CD4-positive, alpha-beta T cell (primary cell): ENCODE results near the gene UBR7. TPM values are rescaled to one million over a fixed set of nuclear protein-coding genes. Genes with fewer than 3 reads are reported as not detected.
A peak's percentile ranks its signal among the peaks of the same experiment; 100 is the strongest.

Source experiments
- ATAC-seq: fragments of 200-7000 bp; cut with Tn5 transposase; one replicate; pipeline ENCODE4 v1.10.0; 2022; ENCODE audit warnings: mild to moderate bottlenecking; ENCODE audit not compliant: poor library complexity
- CTCF ChIA-PET: fragments of 350-600 bp; sonication (Branson Sonifier 250); formaldehyde crosslinking; loops from one replicate; lab custom pipeline; 2021; ENCODE audit warnings: antibody characterized with exemption, inconsistent platforms; lab: Charles Lee
- POLR2A ChIA-PET: fragments of 350-600 bp; sonication (Branson Sonifier 250); formaldehyde crosslinking; loops from one replicate; lab custom pipeline; 2021; ENCODE audit warnings: antibody characterized with exemption, inconsistent platforms; lab: Charles Lee
- DNase-seq, 14 experiments: peaks; one replicate each; pipeline ENCODE4 v3.0.0-alpha.2; 2013 to 2020; ENCODE audit warnings: mixed read lengths in 2 of 14
- H3K27ac ChIP-seq, 2 donors: one replicate each; pipeline versions ENCODE4 v1.5.1 to v1.7.0; 2013; ENCODE audit warnings: low read length in 2 of 2, low read depth in 1 of 2, mild to moderate bottlenecking in 1 of 2
- H3K27me3 ChIP-seq, 2 experiments: 1 replicate in 1 of 2; 2 replicates in 1 of 2; pipeline versions ENCODE4 v1.6.1 to v1.7.0; 2013; ENCODE audit warnings: low read length in 2 of 2, control low read depth in 1 of 2, mild to moderate bottlenecking in 1 of 2, moderate library complexity in 1 of 2; ENCODE audit not compliant: insufficient read depth in 2 of 2, control insufficient read depth in 1 of 2
- H3K36me3 ChIP-seq: one replicate; pipeline ENCODE4 v1.6.1; 2013; ENCODE audit warnings: low read length, control low read depth; ENCODE audit not compliant: insufficient read depth
- H3K4me1 ChIP-seq: one replicate; pipeline ENCODE4 v1.6.1; 2013; ENCODE audit warnings: low read length, control low read depth; ENCODE audit not compliant: insufficient read depth
- H3K4me3 ChIP-seq: one replicate; pipeline ENCODE4 v1.5.1; 2013; ENCODE audit warnings: mild to moderate bottlenecking, low read length, moderate library complexity
- H3K9me3 ChIP-seq, 2 experiments: 1 replicate in 1 of 2; 2 replicates in 1 of 2; pipeline versions ENCODE4 v1.6.1 to v1.7.0; 2013; ENCODE audit warnings: low read length in 2 of 2, mild to moderate bottlenecking in 2 of 2, control low read depth in 1 of 2, moderate library complexity in 1 of 2; ENCODE audit not compliant: control insufficient read depth in 1 of 2, insufficient read depth in 1 of 2
- H3K27ac Mint-ChIP-seq: one replicate; pipeline ENCODE4 v1.8.0; 2020; ENCODE audit warnings: mixed read lengths
- H3K27me3 Mint-ChIP-seq: one replicate; pipeline ENCODE4 v1.8.0; 2021; ENCODE audit warnings: mixed read lengths
- H3K36me3 Mint-ChIP-seq: one replicate; pipeline ENCODE4 v1.8.0; 2021; ENCODE audit warnings: low read depth, mixed read lengths
- H3K4me1 Mint-ChIP-seq: one replicate; pipeline ENCODE4 v1.8.0; 2021; ENCODE audit warnings: low read depth, mixed read lengths
- H3K4me3 Mint-ChIP-seq: one replicate; pipeline ENCODE4 v1.8.0; 2020; ENCODE audit warnings: mild to moderate bottlenecking, mixed read lengths
- H3K9me3 Mint-ChIP-seq: one replicate; pipeline ENCODE4 v1.8.0; 2020; ENCODE audit warnings: mixed read lengths
- CTCF ChIP-seq: fragments of 200-600 bp; IDR thresholded peaks from one replicate; pipeline ENCODE4 v1.8.0; 2022; ENCODE audit warnings: antibody characterized with exemption, mild to moderate bottlenecking
- intact Hi-C, 2 experiments: fragments of 100-400 bp; cut with DNase I in 1 of 2; cut with micrococcal nuclease in 1 of 2; formaldehyde crosslinking; loops; one replicate each; pipeline versions ENCODE4 v1.15.1 to v1.9.0; 2023 to 2025; cut with DNase I, micrococcal nuclease
- total RNA-seq, 174 experiments: library from RNA in 2 of 174; stranded (reverse) in 2 of 174; gene quantifications; one replicate each; pipeline ENCODE4 v1.2.3 and lab custom pipeline; 2021 to 2026

The UBR7 gene
- total RNA-seq, 2 experiments from 2014 or later = 6.8 to 7.4 TPM

DNA sequence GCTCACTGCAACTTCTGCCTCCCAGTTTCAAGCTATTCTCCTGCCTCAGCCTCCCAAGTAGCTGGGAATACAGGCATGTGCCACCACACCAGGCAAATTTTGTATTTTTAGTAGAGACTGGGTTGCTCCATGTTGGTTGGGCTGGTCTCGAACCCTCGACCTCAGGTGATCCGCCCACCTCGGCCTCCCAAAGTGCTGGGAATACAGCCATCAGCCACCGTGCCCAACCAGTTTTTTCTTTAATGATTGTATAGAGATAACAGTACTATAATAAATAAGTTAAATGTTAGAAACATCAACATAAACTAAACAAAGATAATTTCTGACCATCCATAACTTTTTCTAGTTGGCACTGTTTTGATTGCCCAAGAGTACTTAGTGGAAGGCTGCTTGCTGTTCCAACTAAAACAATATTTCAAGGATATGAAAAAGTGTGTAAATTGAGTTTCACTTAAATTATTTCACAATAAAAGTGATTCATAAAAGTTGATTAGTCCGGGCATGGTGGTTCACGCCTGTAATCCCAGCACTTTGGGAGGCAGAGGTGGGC, 5.8 kb upstream of the UBR7 start:
- intact Hi-C loops = no loop called here
- no peak overlapping the region for H3K27ac Mint-ChIP-seq

DNA sequence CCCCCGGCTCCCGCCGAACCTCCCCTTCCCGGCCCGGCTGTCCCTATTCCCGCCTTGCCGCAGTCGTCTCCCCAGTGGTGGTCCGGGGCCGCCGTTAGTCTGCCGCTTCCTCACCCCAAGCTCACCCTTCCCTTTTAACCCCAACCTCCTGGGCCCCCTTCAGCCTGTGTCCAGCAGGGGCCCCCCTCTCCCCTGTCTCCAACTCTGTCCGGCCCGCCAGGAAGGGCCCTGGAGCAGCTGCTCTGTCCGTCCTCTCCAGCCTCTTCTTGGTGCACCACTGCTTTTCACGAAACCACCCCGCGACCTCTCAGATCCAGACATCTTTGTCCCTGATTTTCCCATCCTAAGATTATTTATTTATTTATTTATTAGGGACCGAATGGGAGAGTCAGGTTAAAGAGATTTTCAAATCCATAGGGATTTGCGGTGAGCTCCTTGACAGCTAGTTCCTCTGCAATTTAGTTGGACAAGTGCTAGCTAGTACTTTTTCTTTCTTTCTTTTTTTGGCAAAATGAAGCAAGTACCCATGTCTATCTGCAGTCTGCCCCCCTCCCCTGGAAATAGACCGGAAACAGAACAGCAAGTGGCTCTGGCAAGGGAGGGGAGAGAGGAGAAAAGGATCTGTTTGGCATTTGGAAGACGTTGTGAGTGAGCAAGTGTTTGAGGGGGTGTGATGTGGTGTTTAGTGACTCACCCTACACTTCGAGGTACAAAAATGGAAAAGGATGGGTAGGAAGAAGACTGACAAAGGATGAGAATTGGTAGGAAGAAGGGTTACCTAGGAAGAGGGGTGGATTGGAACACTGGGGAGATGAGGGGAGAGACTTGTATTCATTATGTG, 632 bp downstream of the UBR7 start:
- peak overlapping the region; percentile 10 to 56 for H3K27ac ChIP-seq
- no peaks in the 10 kb centered on the region for H3K27me3 Mint-ChIP-seq
- H3K36me3 Mint-ChIP-seq = peaks cover 30% of the 10 kb centered on the region
- peak overlapping the region; percentile 95 for H3K27ac Mint-ChIP-seq
- ChIA-PET CTCF (interaction anchor here (1.3 to 4.5 kb wide), 5 partner anchors 11 to 68 kb away, joined by 4 to 37 read pairs (median 7); partner anchors contain the start of genes LYSET and MOAP1), POLR2A (interaction anchor here (0.9 to 5.1 kb wide), 6 partner anchors 11 to 127 kb away, joined by 3 to 101 read pairs (median 4); partner anchors contain the start of genes LYSET and MOAP1)
- H3K9me3 Mint-ChIP-seq = no peaks in the 10 kb centered on the region
- H3K4me3 ChIP-seq = peak overlapping the region; percentile 93
- H3K27me3 ChIP-seq = no peaks in the 10 kb centered on the region
- DNase-seq (peak in 4 of 14 experiments; percentile 26 to 48 (median 32)), ATAC-seq (peak; percentile 6)
- peaks cover 9% of the 10 kb centered on the region for H3K36me3 ChIP-seq
- peak overlapping the region; percentile 97 for H3K4me3 Mint-ChIP-seq
- peaks cover 32% of the 10 kb centered on the region for H3K4me1 ChIP-seq
- H3K4me1 Mint-ChIP-seq = peaks cover 52% of the 10 kb centered on the region
- intact Hi-C loops = loop anchor here (1.0 to 5.0 kb wide), 5 partner anchors 22 to 415 kb away; partner anchors contain the start of genes LYSET (in 2 of the 2), BTBD7 (in 1 of the 2), GOLGA5 (in 1 of the 2) and ITPK1 (in 1 of the 2)
- TF ChIP-seq CTCF = peak; percentile 17
- H3K9me3 ChIP-seq = no peaks in the 10 kb centered on the region

More for the DNA sequence above, 5.8 kb upstream of the UBR7 start:
- Mint-ChIP-seq H3K4me3 (no peak overlapping the region), H3K36me3 (no peaks in the 10 kb centered on the region), H3K27me3 (no peaks in the 10 kb centered on the region), H3K9me3 (no peaks in the 10 kb centered on the region), H3K4me1 (peaks cover 24% of the 10 kb centered on the region)
- H3K27ac ChIP-seq = no peak overlapping the region
- peaks cover 22% of the 10 kb centered on the region for H3K4me1 ChIP-seq
- no peaks in the 10 kb centered on the region for H3K9me3 ChIP-seq
- ChIA-PET CTCF (no interaction called here), POLR2A (no interaction called here)
- no peaks in the 10 kb centered on the region for H3K36me3 ChIP-seq
- ATAC-seq (no peak), DNase-seq (no peak)
- no peak overlapping the region for H3K4me3 ChIP-seq
- H3K27me3 ChIP-seq = no peaks in the 10 kb centered on the region
- no peak for TF ChIP-seq CTCF

GRCh38 chr14:93212432-93212831, 5.4 kb downstream of the UBR7 start:
- no peak overlapping the region for H3K27ac Mint-ChIP-seq
- peaks cover 20% of the 10 kb centered on the region for H3K4me1 Mint-ChIP-seq
- no peaks in the 10 kb centered on the region for H3K27me3 Mint-ChIP-seq
- no peak overlapping the region for H3K4me3 ChIP-seq
- no peak overlapping the region for H3K27ac ChIP-seq
- no peaks in the 10 kb centered on the region for H3K27me3 ChIP-seq
- H3K4me3 Mint-ChIP-seq = no peak overlapping the region
- ChIA-PET POLR2A (no interaction called here), CTCF (no interaction called here)
- no peak for TF ChIP-seq CTCF
- H3K9me3 Mint-ChIP-seq = no peaks in the 10 kb centered on the region
- intact Hi-C loops = no loop called here
- no peaks in the 10 kb centered on the region for H3K9me3 ChIP-seq
- no peak for DNase-seq
- peaks cover 7% of the 10 kb centered on the region for H3K4me1 ChIP-seq
- H3K36me3 ChIP-seq = peaks cover 32% of the 10 kb centered on the region
- ATAC-seq = no peak
- peaks cover 66% of the 10 kb centered on the region for H3K36me3 Mint-ChIP-seq
